K562 (cell line): ENCODE measurements around the gene EMILIN1. TPM values are rescaled to one million over a fixed set of nuclear protein-coding genes. Genes with fewer than 3 reads are reported as not detected.

Experiments
- ARID1B ChIP-seq: fragments of 450-650 bp; IDR thresholded peaks from 2 replicates; pipeline ENCODE4 v1.6.1; 2016; ENCODE audit warnings: antibody characterized with exemption, mild to moderate bottlenecking, inconsistent platforms
- EGR1 ChIP-seq: fragments of 450-650 bp; conservative IDR thresholded peaks from 2 replicates; pipeline ENCODE4 v1.6.1; 2017; ENCODE audit warnings: mild to moderate bottlenecking
- HCFC1 ChIP-seq: IDR thresholded peaks from 2 replicates; pipeline ENCODE4 v1.6.1; 2012; ENCODE audit warnings: low read depth, low read length, improper control_type of control experiment
- JUND ChIP-seq, 2 experiments: IDR thresholded peaks; 2 replicates in 1 of 2; 3 replicates in 1 of 2; pipeline ENCODE4 v1.6.1; 2011; ENCODE audit warnings: borderline replicate concordance in 2 of 2, low read depth in 2 of 2, low read length in 2 of 2, improper control_type of control experiment in 1 of 2, missing biosample characterization in 1 of 2, missing genetic modification characterization in 1 of 2, missing genetic modification reagents in 1 of 2
- KLF16 ChIP-seq: IDR thresholded peaks from 2 replicates; pipeline ENCODE4 v1.6.1; 2016; ENCODE audit warnings: antibody characterized with exemption
- MCM5 ChIP-seq: fragments of 450-650 bp; IDR thresholded peaks from 2 replicates; pipeline ENCODE4 v1.6.1; 2016; ENCODE audit warnings: low read depth
- MYC ChIP-seq, 2 experiments: fragments of 250-450 bp in 1 of 2; sonication (Bioruptor Pico) in 1 of 2; IDR thresholded peaks; 2 replicates each; pipeline versions ENCODE4 v1.5.1 to v1.6.1; 2012 to 2021; ENCODE audit warnings: low read depth in 2 of 2, borderline replicate concordance in 1 of 2, improper control_type of control experiment in 1 of 2, low read length in 1 of 2, mild to moderate bottlenecking in 1 of 2, moderate library complexity in 1 of 2
- NELFE ChIP-seq: IDR thresholded peaks from 2 replicates; pipeline ENCODE4 v1.6.1; 2011; ENCODE audit warnings: mild to moderate bottlenecking; ENCODE audit not compliant: insufficient read depth, insufficient read length
- PHF20 ChIP-seq: fragments of 450-650 bp; IDR thresholded peaks from 2 replicates; pipeline ENCODE4 v1.6.1; 2018; ENCODE audit not compliant: partially characterized antibody
- POLR2AphosphoS5 ChIP-seq: IDR thresholded peaks from 2 replicates; pipeline ENCODE4 v1.6.1; 2011; ENCODE audit warnings: mild to moderate bottlenecking, low read depth, low read length, moderate library complexity; ENCODE audit not compliant: control insufficient read depth, insufficient read depth
- PRMT5 ChIP-seq: sonication (generic); formaldehyde crosslinking; IDR thresholded peaks from 2 replicates; pipeline ENCODE4 v1.5.0; 2020; ENCODE audit warnings: missing genetic modification reagents
- RBM39 ChIP-seq: fragments of 200-400 bp; formaldehyde crosslinking; optimal IDR thresholded peaks from 2 replicates; pipeline ENCODE3; 2018; ENCODE audit warnings: low read depth, low read length
- XRCC3 ChIP-seq: fragments of 450-650 bp; IDR thresholded peaks from 2 replicates; pipeline ENCODE4 v1.6.1; 2017; ENCODE audit warnings: mild to moderate bottlenecking, moderate library complexity
- ZNF274 ChIP-seq: IDR thresholded peaks from 2 replicates; pipeline ENCODE4 v1.6.1; 2011; ENCODE audit warnings: low read depth, mild to moderate bottlenecking, low read length, moderate library complexity, borderline replicate concordance
- ZNF280A ChIP-seq: fragments of 450-650 bp; IDR thresholded peaks from 2 replicates; pipeline ENCODE4 v1.6.1; 2018; ENCODE audit warnings: mild to moderate bottlenecking, low read depth; ENCODE audit not compliant: partially characterized antibody
- ZNF407 ChIP-seq: fragments of 450-650 bp; IDR thresholded peaks from 2 replicates; pipeline ENCODE4 v1.6.1; 2016; ENCODE audit warnings: low read depth
- ZNF408 ChIP-seq: fragments of 250-450 bp; sonication (Bioruptor Pico); IDR thresholded peaks from 2 replicates; pipeline ENCODE4 v1.4.0; 2020; ENCODE audit warnings: low read depth, mild to moderate bottlenecking, moderate library complexity
- ZNF584 ChIP-seq: fragments of 200-800 bp; sonication (Bioruptor generic); IDR thresholded peaks from 2 replicates; pipeline ENCODE4 v1.6.1; 2016; ENCODE audit warnings: low read depth, mild to moderate bottlenecking, missing genetic modification characterization, missing compliant biosample characterization
- polyA plus RNA-seq, 8 experiments: library from polyadenylated mRNA; depleted of rRNA in 4 of 8; stranded (reverse) in 5 of 8; unstranded in 3 of 8; fragments of >200 nt; fragmentation: Nextera tagmentation in 2 of 8; fragmentation: Illumina TruSeq in 1 of 8; extraction: Ambion mirVana in 2 of 8; extraction: Trizol in 1 of 8; gene quantifications; 2 replicates each; pipeline versions ENCODE4 v1.2.1 to v1.2.3, GENCODE V29; 2011 to 2014; ENCODE audit warnings: inconsistent platforms in 1 of 8, missing spikeins in 1 of 8
- total RNA-seq, 7 experiments: library from RNA; depleted of rRNA in 6 of 7; stranded (reverse); fragments of >200 nt in 6 of 7; fragmentation: Illumina TruSeq in 2 of 7; extraction: Trizol in 2 of 7; gene quantifications; 2 replicates each; pipeline versions ENCODE4 v1.2.1 to v1.2.3, GENCODE V29; 2011 to 2021; ENCODE audit warnings: low replicate concordance in 1 of 7

EMILIN1 gene
- total and polyA plus RNA-seq, 9 of the 15 experiments (the other 6 are each of a cell fraction or from before 2014, with no cell fraction given) = 0.04 to 2.7 (median 0.54) TPM; not detected in 2

DNA sequence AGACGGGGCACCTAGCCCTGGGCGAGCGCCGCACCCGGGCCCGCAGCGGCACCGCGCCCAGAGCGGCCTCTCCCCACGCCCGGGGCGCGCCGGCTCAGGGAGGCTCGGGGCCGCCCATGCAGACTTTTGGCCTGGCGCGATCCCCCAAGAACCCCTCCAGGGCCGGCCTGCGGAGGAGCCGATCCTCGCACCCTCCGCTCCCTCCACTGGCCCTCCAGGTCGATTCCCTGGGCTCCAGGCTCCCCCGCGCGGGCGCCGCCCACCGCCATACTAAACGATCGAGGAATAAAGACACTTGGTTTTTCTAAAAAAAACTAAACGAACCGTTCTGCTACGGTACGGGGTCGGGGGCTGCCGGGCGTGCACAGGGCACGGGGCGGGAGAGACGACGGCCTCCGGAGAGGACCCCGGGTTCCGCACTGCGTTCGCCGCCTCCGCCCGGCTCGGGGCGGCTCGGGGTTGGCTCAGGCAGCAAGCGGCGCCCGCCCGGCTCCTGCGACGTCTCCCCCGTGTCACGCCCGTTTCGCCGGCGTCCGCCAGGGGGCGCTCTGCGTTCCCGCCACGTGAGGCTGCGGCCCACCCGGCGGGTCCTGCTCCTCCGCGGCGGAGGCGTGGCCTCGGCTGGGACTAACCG is 7.8 kb downstream of the EMILIN1 start (continued):
- TF ChIP-seq ZNF407 = no peak
- no peak for TF ChIP-seq ZNF408 (CRISPR knock-in tag)
- peak; percentile 14 for TF ChIP-seq PHF20
- peak; percentile 62 for TF ChIP-seq JUND (IDR thresholded peaks at IDR 0.05; ENCODE audit: borderline replicate concordance, low read depth, low read length)
- TF ChIP-seq JUND (tag; IDR thresholded peaks at IDR 0.05; ENCODE audit: borderline replicate concordance, low read depth, low read length) = no peak; the same call in 2 of the 3 replicates
- TF ChIP-seq ZNF280A = no peak
- TF ChIP-seq MYC (IDR thresholded peaks at IDR 0.05; ENCODE audit: low read depth, low read length) = peak; percentile 95
- TF ChIP-seq MYC (CRISPR knock-in tag; IDR thresholded peaks at IDR 0.05; ENCODE audit: borderline replicate concordance, low read depth) = no peak
- peak; percentile 65 for TF ChIP-seq HCFC1
- TF ChIP-seq ZNF274 = no peak
- TF ChIP-seq XRCC3 = no peak
- TF ChIP-seq NELFE = no peak
- TF ChIP-seq RBM39 = no peak
- TF ChIP-seq MCM5 = no peak
- no peak for TF ChIP-seq ARID1B
- peak; percentile 41; the same call in 1 of the 2 replicates for TF ChIP-seq POLR2AphosphoS5
- TF ChIP-seq EGR1 = peak; percentile 76
- TF ChIP-seq PRMT5 = no peak
- no peak for TF ChIP-seq ZNF584 (CRISPR knock-in tag)
- TF ChIP-seq KLF16 = peak; percentile 43; the same call in 1 of the 2 replicates
